ENCODE data around the gene SEL1L3. TPM values are rescaled to one million over a fixed set of nuclear protein-coding genes. Genes with fewer than 3 reads are reported as not detected.

SEL1L3 gene
- total RNA-seq, 1 donor from 2014 or later: 3.2 TPM

GRCh38 chr4:25882226-25882625 is 19.4 kb upstream of the SEL1L3 start:
- intact Hi-C loops (cut with micrococcal nuclease): no loop called here

GRCh38 chr4:25881193-25881592 is 18.4 kb upstream of the SEL1L3 start:
- Histone ChIP-seq H3K27ac (replicated peaks) (no peak overlapping the region), H3K27me3 (ENCODE audit: low read depth) (no peaks in the 10 kb centered on the region), H3K36me3 (no peaks in the 10 kb centered on the region), H3K9me3 (replicated peaks) (no peaks in the 10 kb centered on the region), H3K4me1 (peaks cover 7% of the 10 kb centered on the region), H3K4me3 (no peak overlapping the region)
- intact Hi-C loops (cut with micrococcal nuclease): no loop called here
- DNase-seq: no peak
- no peak for TF ChIP-seq CTCF (IDR thresholded peaks at IDR 0.05; ENCODE audit: borderline replicate concordance)

More at GRCh38 chr4:25882226-25882625, 19.4 kb upstream of the SEL1L3 start:
- no peak for TF ChIP-seq CTCF (IDR thresholded peaks at IDR 0.05; ENCODE audit: borderline replicate concordance)
- DNase-seq: no peak
- Histone ChIP-seq H3K4me3 (no peak overlapping the region), H3K27ac (replicated peaks) (no peak overlapping the region), H3K9me3 (replicated peaks) (no peaks in the 10 kb centered on the region), H3K4me1 (peaks cover 7% of the 10 kb centered on the region), H3K36me3 (no peaks in the 10 kb centered on the region), H3K27me3 (ENCODE audit: low read depth) (no peaks in the 10 kb centered on the region)

GRCh38 chr4:25879991-25880651 is 17.3 kb upstream of the SEL1L3 start:
- Histone ChIP-seq H3K27me3 (ENCODE audit: low read depth) (no peaks in the 10 kb centered on the region), H3K4me3 (no peak overlapping the region), H3K4me1 (peaks cover 7% of the 10 kb centered on the region), H3K27ac (replicated peaks) (no peak overlapping the region), H3K36me3 (no peaks in the 10 kb centered on the region), H3K9me3 (replicated peaks) (no peaks in the 10 kb centered on the region)
- TF ChIP-seq CTCF (IDR thresholded peaks at IDR 0.05; ENCODE audit: borderline replicate concordance): no peak
- intact Hi-C loops (cut with micrococcal nuclease): no loop called here
- no peak for DNase-seq

- Histone ChIP-seq H3K27ac (replicated peaks) (no peak overlapping the region), H3K4me1 (peaks cover 7% of the 10 kb centered on the region), H3K27me3 (ENCODE audit: low read depth) (no peaks in the 10 kb centered on the region), H3K36me3 (no peaks in the 10 kb centered on the region), H3K4me3 (no peak overlapping the region), H3K9me3 (replicated peaks) (no peaks in the 10 kb centered on the region)
- intact Hi-C loops (cut with micrococcal nuclease): no loop called here
- DNase-seq: no peak
- TF ChIP-seq CTCF (IDR thresholded peaks at IDR 0.05; ENCODE audit: borderline replicate concordance): no peak
Observed at GRCh38 chr4:25879587-25879986, 16.8 kb upstream of the SEL1L3 start.

GRCh38 chr4:25879091-25879584 is 16.4 kb upstream of the SEL1L3 start:
- intact Hi-C loops (cut with micrococcal nuclease): no loop called here

More at GRCh38 chr4:25879091-25879584, 16.4 kb upstream of the SEL1L3 start:
- Histone ChIP-seq H3K27ac (replicated peaks) (no peak overlapping the region), H3K4me1 (peaks cover 3% of the 10 kb centered on the region), H3K36me3 (no peaks in the 10 kb centered on the region), H3K4me3 (no peak overlapping the region), H3K9me3 (replicated peaks) (no peaks in the 10 kb centered on the region), H3K27me3 (ENCODE audit: low read depth) (no peaks in the 10 kb centered on the region)
- no peak for DNase-seq
- no peak for TF ChIP-seq CTCF (IDR thresholded peaks at IDR 0.05; ENCODE audit: borderline replicate concordance)
